ENCODE data around the gene CCL7. TPM values are rescaled to one million over a fixed set of nuclear protein-coding genes. Genes with fewer than 3 reads are reported as not detected.

Gene CCL7
- total and polyA plus RNA-seq, 2 experiments from 2014 or later = 0.69 TPM; not detected in 1

Other genes with a start within 250 kb of the CCL7 start
- gene CCL2, start 14.9 kb upstream of the CCL7 start, total RNA-seq = 27.4 and 27.5 TPM in 2 replicates
- gene CCL2, start 14.9 kb upstream of the CCL7 start, polyA plus RNA-seq = 54.0 and 64.8 TPM in 2 replicates
- gene CCL11, start 15.5 kb downstream of the CCL7 start, total RNA-seq = 0.40 TPM in 1 of 2 replicates, not detected in the other
- gene CCL11, start 15.5 kb downstream of the CCL7 start, polyA plus RNA-seq = 0.29 and 0.82 TPM in 2 replicates
- 0.12 TPM in 1 of 2 replicates, not detected in the other for gene CCL8, start 49.2 kb downstream of the CCL7 start, total RNA-seq
- 1.6 TPM in 1 of 2 replicates, not detected in the other for gene CCL8, start 49.2 kb downstream of the CCL7 start, polyA plus RNA-seq
- gene CCL13, start 86.3 kb downstream of the CCL7 start, total RNA-seq = 0.32 TPM in 1 of 2 replicates, not detected in the other
- gene CCL13, start 86.3 kb downstream of the CCL7 start, polyA plus RNA-seq = not detected in 2 replicates
- not detected in 2 replicates for gene CCL1, start 93.0 kb downstream of the CCL7 start, total RNA-seq
- gene CCL1, start 93.0 kb downstream of the CCL7 start, polyA plus RNA-seq = not detected in 2 replicates

All from hepatocyte (in vitro differentiated cells).